HL-60 (cell line): ENCODE results near the gene ABCC5.
A peak's percentile ranks its signal among the peaks of the same experiment; 100 is the strongest.
"Not testable (repeated sequence)": the region's sequence is repeated elsewhere in the genome, so short reads cannot be mapped to it uniquely, and the experiment has no call there.

Experiments used
- DNase-seq, 2 experiments: peaks; one replicate each; pipeline ENCODE4 v3.0.0-alpha.2; 2010 to 2020; ENCODE audit warnings: low read depth in 1 of 2, low spot score in 1 of 2
- H3K27ac ChIP-seq: fragments of 250-450 bp; sonication (Bioruptor Pico); replicated peaks from 2 replicates; pipeline ENCODE4 v1.5.1; 2020; ENCODE audit warnings: mild to moderate bottlenecking, moderate library complexity
- H3K27me3 ChIP-seq: fragments of 250-450 bp; sonication (Bioruptor Pico); 2 replicates; pipeline ENCODE4 v1.5.1; 2021; ENCODE audit warnings: mild to moderate bottlenecking, moderate library complexity; ENCODE audit not compliant: insufficient read depth, poor library complexity, severe bottlenecking
- H3K4me3 ChIP-seq: replicated peaks from 2 replicates; pipeline ENCODE4 v1.5.1; 2011; ENCODE audit warnings: mild to moderate bottlenecking, control low read depth, low read length; ENCODE audit not compliant: insufficient read depth
- GABPA ChIP-seq: IDR thresholded peaks from 2 replicates; pipeline ENCODE4 v1.6.1; 2012; ENCODE audit warnings: low read depth
- POLR2AphosphoS5 ChIP-seq: IDR thresholded peaks from 2 replicates; pipeline ENCODE4 v1.6.1; 2012; ENCODE audit warnings: low read depth
- REST ChIP-seq: IDR thresholded peaks from 2 replicates; pipeline ENCODE4 v1.6.1; 2012; ENCODE audit warnings: low read depth; ENCODE audit not compliant: insufficient replicate concordance
- SPI1 ChIP-seq: IDR thresholded peaks from 2 replicates; pipeline ENCODE4 v1.6.1; 2012; ENCODE audit warnings: low read depth, mild to moderate bottlenecking, borderline replicate concordance
- TF ChIP-seq, protein P1 (sequence below): IDR thresholded peaks from one replicate; pipeline ENCODE4 v1.5.1; 2011; ENCODE audit warnings: low read length, control low read depth, inconsistent platforms; ENCODE audit not compliant: insufficient read depth

ABCC5 gene

DNA sequence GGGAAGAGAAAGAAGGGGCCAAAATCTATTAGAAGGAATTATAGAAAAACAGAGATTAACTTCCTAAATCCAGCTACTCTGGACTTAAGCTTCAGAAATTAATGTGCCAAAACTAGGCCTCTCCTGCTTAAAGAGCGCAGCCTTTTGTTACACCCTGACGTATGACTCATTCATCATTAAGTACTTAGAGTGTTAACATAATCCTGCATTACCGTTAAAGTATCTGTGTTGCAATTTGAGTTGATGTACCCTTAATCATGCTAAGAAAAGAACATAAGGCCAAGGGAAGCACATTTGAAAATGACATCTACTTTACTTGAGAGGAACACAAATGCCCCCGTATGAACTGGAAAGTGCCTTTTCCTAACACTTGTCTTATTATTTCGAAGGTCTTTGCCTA lies 21.7 kb upstream of the ABCC5 start:
- TF ChIP-seq, protein P1, sequence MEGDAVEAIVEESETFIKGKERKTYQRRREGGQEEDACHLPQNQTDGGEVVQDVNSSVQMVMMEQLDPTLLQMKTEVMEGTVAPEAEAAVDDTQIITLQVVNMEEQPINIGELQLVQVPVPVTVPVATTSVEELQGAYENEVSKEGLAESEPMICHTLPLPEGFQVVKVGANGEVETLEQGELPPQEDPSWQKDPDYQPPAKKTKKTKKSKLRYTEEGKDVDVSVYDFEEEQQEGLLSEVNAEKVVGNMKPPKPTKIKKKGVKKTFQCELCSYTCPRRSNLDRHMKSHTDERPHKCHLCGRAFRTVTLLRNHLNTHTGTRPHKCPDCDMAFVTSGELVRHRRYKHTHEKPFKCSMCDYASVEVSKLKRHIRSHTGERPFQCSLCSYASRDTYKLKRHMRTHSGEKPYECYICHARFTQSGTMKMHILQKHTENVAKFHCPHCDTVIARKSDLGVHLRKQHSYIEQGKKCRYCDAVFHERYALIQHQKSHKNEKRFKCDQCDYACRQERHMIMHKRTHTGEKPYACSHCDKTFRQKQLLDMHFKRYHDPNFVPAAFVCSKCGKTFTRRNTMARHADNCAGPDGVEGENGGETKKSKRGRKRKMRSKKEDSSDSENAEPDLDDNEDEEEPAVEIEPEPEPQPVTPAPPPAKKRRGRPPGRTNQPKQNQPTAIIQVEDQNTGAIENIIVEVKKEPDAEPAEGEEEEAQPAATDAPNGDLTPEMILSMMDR = no peak
- TF ChIP-seq SPI1 (no peak), GABPA (no peak), POLR2AphosphoS5 (no peak), REST (no peak)
- no peak overlapping the region for H3K27ac ChIP-seq
- DNase-seq = peak in 1 of 2 experiments; percentile 80
- no peak overlapping the region for H3K4me3 ChIP-seq
- H3K27me3 ChIP-seq = no peaks in the 10 kb centered on the region

GRCh38 chr3:184038307-184038706 lies 20.6 kb upstream of the ABCC5 start:
- H3K27ac ChIP-seq, H3K27me3 ChIP-seq, H3K4me3 ChIP-seq, DNase-seq: not testable (repeated sequence)

DNA sequence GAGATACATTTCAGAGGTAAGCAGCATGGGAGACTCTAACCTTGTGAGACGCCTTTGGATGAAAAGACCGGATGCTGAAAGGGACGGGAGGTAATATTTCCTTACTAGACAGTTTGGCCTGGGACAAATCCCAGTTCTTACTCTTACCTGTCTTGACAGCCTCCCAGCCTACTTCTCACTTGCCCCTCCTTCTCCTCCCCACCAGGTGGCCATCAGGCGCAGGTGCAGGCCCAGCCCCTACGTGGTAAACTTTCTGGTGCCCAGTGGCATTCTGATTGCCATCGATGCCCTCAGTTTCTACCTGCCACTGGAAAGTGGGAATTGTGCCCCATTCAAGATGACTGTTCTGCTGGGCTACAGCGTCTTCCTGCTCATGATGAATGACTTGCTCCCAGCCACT lies 20.1 kb upstream of the ABCC5 start:
- TF ChIP-seq SPI1 (no peak), REST (no peak), POLR2AphosphoS5 (no peak), GABPA (no peak)
- TF ChIP-seq, protein P1 = no peak
- no peak overlapping the region for H3K4me3 ChIP-seq
- no peak overlapping the region for H3K27ac ChIP-seq
- DNase-seq = no peak
- no peaks in the 10 kb centered on the region for H3K27me3 ChIP-seq

DNA sequence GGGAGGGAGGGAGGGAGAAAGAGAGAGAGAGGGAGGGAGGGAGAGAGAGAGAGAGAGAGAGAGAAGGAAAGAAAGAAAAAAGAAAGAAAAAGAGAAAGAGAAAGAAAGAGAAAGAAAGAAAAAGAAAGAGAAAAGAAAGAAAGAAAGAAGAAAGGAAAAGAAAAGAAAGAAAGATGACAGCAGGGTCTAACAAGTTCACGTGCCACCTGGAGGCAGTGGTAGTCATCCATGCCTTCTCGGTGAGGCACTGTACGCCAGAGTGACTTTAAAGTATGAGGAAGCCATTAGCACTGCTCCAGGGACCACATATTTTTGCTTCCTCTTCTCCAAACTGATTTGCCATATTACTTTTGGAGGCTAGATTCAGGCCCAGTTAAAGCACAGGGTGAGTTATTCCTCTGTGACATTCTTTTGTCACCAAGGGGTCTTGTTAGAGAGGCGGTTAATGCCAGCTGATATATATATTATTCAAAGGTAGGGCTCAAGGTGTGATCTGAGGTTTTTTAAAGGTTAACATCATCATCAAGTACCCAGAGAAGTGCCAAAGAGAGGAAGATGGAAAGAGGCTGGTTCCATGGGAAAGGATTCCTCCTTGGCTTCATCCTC lies 13.6 kb upstream of the ABCC5 start, which contains the start of gene HTR3D:
HTR3D (plus strand) TSS at position 556 of the 606 bp plus-strand sequence; CDS start at position 556, 0 bp downstream.
- Histone ChIP-seq H3K27me3 (no peaks in the 10 kb centered on the region), H3K27ac (no peak within 1 kb of the TSS), H3K4me3 (no peak within 1 kb of the TSS)
- no peak for TF ChIP-seq POLR2AphosphoS5
- TF ChIP-seq SPI1 = peak; percentile 37; the same call in 1 of the 2 replicates
- peak in 1 of 2 experiments; percentile 33 for DNase-seq

DNA sequence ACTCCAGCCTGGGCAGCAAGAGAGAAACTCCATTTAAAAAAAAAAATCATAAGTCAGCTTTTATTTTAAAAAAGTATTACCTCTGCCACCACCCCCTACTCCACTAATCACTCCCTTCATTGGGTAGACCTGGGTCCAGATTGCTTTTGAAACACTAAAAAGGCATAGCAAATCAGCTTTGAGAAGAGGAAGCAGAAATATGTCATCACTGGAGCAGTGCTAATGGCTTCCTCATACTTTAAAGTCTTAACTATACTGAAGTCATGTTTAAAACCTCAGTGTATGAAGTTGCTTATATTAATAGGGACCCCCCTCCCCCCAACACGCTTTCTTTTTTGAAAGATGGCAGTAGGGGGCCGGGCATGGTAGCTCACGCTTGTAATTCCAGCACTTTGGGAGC lies 12.9 kb upstream of the ABCC5 start:
- H3K4me3 ChIP-seq = no peak overlapping the region
- no peaks in the 10 kb centered on the region for H3K27me3 ChIP-seq
- TF ChIP-seq, protein P1 = no peak
- TF ChIP-seq SPI1 (no peak), REST (no peak), GABPA (no peak), POLR2AphosphoS5 (no peak)
- DNase-seq = no peak
- H3K27ac ChIP-seq = no peak overlapping the region
